ENCODE measurements around the gene IL20.

DNA sequence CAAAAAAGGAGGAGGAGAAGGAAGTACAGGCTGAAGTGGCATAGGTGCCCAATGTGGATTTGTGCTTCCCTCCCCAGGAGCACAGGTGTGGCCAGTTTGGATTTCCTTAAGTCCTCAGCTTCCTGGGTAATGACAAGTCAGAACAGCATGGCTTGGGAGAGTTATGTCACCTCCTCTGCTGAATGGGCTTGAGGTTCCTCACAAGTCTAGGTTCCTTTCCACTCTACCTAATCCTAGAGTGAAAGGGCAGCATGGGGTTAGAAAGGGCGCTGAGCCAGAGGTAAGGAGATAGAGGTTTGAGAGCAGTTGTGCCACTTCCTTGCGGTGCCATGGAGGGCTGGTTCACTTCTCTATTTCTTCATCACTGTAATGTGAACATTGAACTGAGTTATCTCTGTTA is 35.5 kb upstream of the IL20 start:
- TF ChIP-seq POLR2A (IDR thresholded peaks at IDR 0.05): no peak
- TF ChIP-seq, protein P1, sequence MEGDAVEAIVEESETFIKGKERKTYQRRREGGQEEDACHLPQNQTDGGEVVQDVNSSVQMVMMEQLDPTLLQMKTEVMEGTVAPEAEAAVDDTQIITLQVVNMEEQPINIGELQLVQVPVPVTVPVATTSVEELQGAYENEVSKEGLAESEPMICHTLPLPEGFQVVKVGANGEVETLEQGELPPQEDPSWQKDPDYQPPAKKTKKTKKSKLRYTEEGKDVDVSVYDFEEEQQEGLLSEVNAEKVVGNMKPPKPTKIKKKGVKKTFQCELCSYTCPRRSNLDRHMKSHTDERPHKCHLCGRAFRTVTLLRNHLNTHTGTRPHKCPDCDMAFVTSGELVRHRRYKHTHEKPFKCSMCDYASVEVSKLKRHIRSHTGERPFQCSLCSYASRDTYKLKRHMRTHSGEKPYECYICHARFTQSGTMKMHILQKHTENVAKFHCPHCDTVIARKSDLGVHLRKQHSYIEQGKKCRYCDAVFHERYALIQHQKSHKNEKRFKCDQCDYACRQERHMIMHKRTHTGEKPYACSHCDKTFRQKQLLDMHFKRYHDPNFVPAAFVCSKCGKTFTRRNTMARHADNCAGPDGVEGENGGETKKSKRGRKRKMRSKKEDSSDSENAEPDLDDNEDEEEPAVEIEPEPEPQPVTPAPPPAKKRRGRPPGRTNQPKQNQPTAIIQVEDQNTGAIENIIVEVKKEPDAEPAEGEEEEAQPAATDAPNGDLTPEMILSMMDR (IDR thresholded peaks at IDR 0.05): no peak
